C4-2B (cell line): Measurements from ENCODE around the gene SLC35F2.

ENCODE experiments used
- CTCF ChIP-seq: fragments of 450-650 bp; conservative IDR thresholded peaks from 2 replicates; pipeline ENCODE4 v1.5.1; 2017; ENCODE audit warnings: mild to moderate bottlenecking
- ZFX ChIP-seq: fragments of 450-650 bp; IDR thresholded peaks from 2 replicates; pipeline ENCODE4 v1.6.1; 2017

- TF ChIP-seq CTCF (no peak), ZFX (no peak)
Measured at GRCh38 chr11:107804971-107805370, 53.6 kb downstream of the SLC35F2 start.
